Measurements from ENCODE around the gene TNXB.
"Not testable (repeated sequence)": the region's sequence is repeated elsewhere in the genome, so short reads cannot be mapped to it uniquely, and the experiment has no call there.

The TNXB gene

DNA sequence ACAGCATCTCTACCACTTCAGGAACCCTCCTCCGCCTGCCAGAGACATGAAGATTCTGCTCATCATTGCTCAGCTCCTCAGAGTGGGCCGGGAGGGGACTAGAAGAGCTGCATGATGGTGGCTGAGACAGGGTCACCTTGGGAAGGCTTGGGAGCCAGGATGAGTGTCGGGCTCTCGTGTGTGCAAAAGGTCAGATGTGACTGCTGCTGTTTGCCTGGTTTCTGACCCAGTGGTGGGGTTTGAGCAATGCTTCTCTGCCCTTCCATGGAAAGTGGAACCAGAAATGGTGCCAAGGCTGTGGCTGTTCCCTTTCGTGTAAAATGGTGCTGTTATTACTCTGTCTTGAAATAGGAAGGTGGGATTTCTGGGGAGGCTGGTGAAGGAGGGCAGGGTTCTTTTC, 95.4 kb downstream of the TNXB start:
- H3K9me2 ChIP-seq (replicated peaks; ENCODE audit: low read depth, low read length); H3K9ac ChIP-seq (ENCODE audit: low read depth, low read length, poor library complexity, severe bottlenecking); H3F3A ChIP-seq (ENCODE audit: low read depth); H3K79me2 ChIP-seq (ENCODE audit: insufficient read depth, low read length); H3K4me2 ChIP-seq (ENCODE audit: low read depth, low read length, poor library complexity, severe bottlenecking); H3K9me3 ChIP-seq (ENCODE audit: insufficient read depth, low read depth, low read length); H2AFZ ChIP-seq (ENCODE audit: low read length); H4K20me1 ChIP-seq (ENCODE audit: insufficient read depth, low read length, poor library complexity, severe bottlenecking); H3K4me3 ChIP-seq (ENCODE audit: low read length, poor library complexity, severe bottlenecking); H3K36me3 ChIP-seq (ENCODE audit: insufficient read depth, low read length); H3K27me3 ChIP-seq (ENCODE audit: insufficient read depth, low read length, poor library complexity, severe bottlenecking); H3K4me1 ChIP-seq (ENCODE audit: insufficient read depth, low read length, poor library complexity, severe bottlenecking): not testable (repeated sequence)

DNA sequence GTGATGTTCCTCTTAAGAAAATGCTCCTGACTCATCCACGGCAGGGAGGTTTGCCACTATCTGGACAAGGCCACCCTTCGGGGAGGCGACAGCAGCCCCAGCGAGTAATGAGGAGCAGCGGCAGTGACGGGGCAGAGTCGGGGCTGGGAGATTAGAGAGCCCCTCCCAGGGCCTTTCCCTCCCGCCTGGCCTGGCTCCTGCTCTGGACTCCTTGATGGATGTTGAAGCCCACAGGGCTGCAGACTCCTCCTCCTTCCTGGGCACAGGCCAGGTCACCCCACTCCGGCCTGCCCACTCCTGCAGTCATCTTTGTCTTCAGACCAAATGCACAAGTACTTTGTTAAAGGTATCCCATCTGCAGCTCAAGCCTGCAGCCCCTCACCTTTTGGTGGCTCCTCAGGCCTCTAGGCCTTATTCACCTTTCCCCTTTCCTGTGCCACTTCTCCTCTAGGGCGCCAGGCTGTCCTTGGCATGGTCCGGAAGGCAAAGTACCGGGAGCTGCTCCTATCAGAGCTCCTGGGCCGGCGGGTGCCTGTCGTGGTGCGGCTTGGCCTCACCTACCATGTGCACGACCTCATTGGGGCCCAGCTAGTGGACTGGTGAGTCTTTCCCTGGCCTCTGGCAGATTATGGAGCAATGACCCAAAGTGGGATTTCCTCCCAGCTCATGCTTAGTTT, 96.1 kb downstream of the TNXB start:
- not testable (repeated sequence) for H3K4me2 ChIP-seq (ENCODE audit: low read depth, low read length, poor library complexity, severe bottlenecking); H3K9me2 ChIP-seq (replicated peaks; ENCODE audit: low read depth, low read length); H4K20me1 ChIP-seq (ENCODE audit: insufficient read depth, low read length, poor library complexity, severe bottlenecking); H3K9ac ChIP-seq (ENCODE audit: low read depth, low read length, poor library complexity, severe bottlenecking); H3K36me3 ChIP-seq (ENCODE audit: insufficient read depth, low read length); H3K27me3 ChIP-seq (ENCODE audit: insufficient read depth, low read length, poor library complexity, severe bottlenecking); H3K4me1 ChIP-seq (ENCODE audit: insufficient read depth, low read length, poor library complexity, severe bottlenecking); H3K79me2 ChIP-seq (ENCODE audit: insufficient read depth, low read length); H2AFZ ChIP-seq (ENCODE audit: low read length); H3K4me3 ChIP-seq (ENCODE audit: low read length, poor library complexity, severe bottlenecking); H3F3A ChIP-seq (ENCODE audit: low read depth); H3K9me3 ChIP-seq (ENCODE audit: insufficient read depth, low read depth, low read length)

- not testable (repeated sequence) for H3K9ac ChIP-seq (ENCODE audit: low read depth, low read length, poor library complexity, severe bottlenecking); H3F3A ChIP-seq (ENCODE audit: low read depth); H3K27me3 ChIP-seq (ENCODE audit: insufficient read depth, low read length, poor library complexity, severe bottlenecking); H3K4me2 ChIP-seq (ENCODE audit: low read depth, low read length, poor library complexity, severe bottlenecking); H3K36me3 ChIP-seq (ENCODE audit: insufficient read depth, low read length); H3K9me2 ChIP-seq (replicated peaks; ENCODE audit: low read depth, low read length); H4K20me1 ChIP-seq (ENCODE audit: insufficient read depth, low read length, poor library complexity, severe bottlenecking); H3K9me3 ChIP-seq (ENCODE audit: insufficient read depth, low read depth, low read length); H3K4me3 ChIP-seq (ENCODE audit: low read length, poor library complexity, severe bottlenecking); H3K79me2 ChIP-seq (ENCODE audit: insufficient read depth, low read length); H3K4me1 ChIP-seq (ENCODE audit: insufficient read depth, low read length, poor library complexity, severe bottlenecking); H2AFZ ChIP-seq (ENCODE audit: low read length)
Observed at GRCh38 chr6:32010856-32011530, 98.1 kb downstream of the TNXB start.

- H3K4me3 ChIP-seq (ENCODE audit: low read length, poor library complexity, severe bottlenecking); H2AFZ ChIP-seq (ENCODE audit: low read length); H3K9me3 ChIP-seq (ENCODE audit: insufficient read depth, low read depth, low read length); H3K36me3 ChIP-seq (ENCODE audit: insufficient read depth, low read length); H3K79me2 ChIP-seq (ENCODE audit: insufficient read depth, low read length); H3K4me2 ChIP-seq (ENCODE audit: low read depth, low read length, poor library complexity, severe bottlenecking); H3F3A ChIP-seq (ENCODE audit: low read depth); H3K27me3 ChIP-seq (ENCODE audit: insufficient read depth, low read length, poor library complexity, severe bottlenecking); H3K4me1 ChIP-seq (ENCODE audit: insufficient read depth, low read length, poor library complexity, severe bottlenecking); H3K9me2 ChIP-seq (replicated peaks; ENCODE audit: low read depth, low read length); H4K20me1 ChIP-seq (ENCODE audit: insufficient read depth, low read length, poor library complexity, severe bottlenecking); H3K9ac ChIP-seq (ENCODE audit: low read depth, low read length, poor library complexity, severe bottlenecking): not testable (repeated sequence)
Observed at GRCh38 chr6:32009537-32009936, 99.6 kb downstream of the TNXB start.

DNA sequence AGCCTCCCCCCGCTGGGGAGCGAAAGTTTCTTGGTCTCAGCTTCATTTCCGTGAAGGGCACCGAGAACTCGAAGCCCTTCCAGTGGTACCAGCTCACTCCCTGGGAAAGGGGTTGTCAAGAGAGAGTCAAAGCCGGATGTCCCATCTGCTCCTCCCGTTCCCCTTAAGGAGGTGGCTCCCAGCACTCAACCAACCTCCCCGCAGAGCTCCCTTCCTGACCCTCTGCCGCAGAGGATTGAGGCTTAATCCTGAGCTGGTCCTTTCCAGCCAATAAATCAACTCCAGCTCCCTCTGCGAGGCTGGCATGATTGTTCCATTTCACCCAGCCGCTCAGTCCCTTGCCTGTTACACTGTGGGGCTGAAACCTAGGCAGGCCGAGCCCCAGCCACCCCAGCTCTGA, 100.5 kb downstream of the TNXB start:
- H4K20me1 ChIP-seq (ENCODE audit: insufficient read depth, low read length, poor library complexity, severe bottlenecking); H3K36me3 ChIP-seq (ENCODE audit: insufficient read depth, low read length); H3K9me3 ChIP-seq (ENCODE audit: insufficient read depth, low read depth, low read length); H3K4me3 ChIP-seq (ENCODE audit: low read length, poor library complexity, severe bottlenecking); H3K79me2 ChIP-seq (ENCODE audit: insufficient read depth, low read length); H3K9ac ChIP-seq (ENCODE audit: low read depth, low read length, poor library complexity, severe bottlenecking); H3K27me3 ChIP-seq (ENCODE audit: insufficient read depth, low read length, poor library complexity, severe bottlenecking); H2AFZ ChIP-seq (ENCODE audit: low read length); H3F3A ChIP-seq (ENCODE audit: low read depth); H3K4me1 ChIP-seq (ENCODE audit: insufficient read depth, low read length, poor library complexity, severe bottlenecking); H3K4me2 ChIP-seq (ENCODE audit: low read depth, low read length, poor library complexity, severe bottlenecking); H3K9me2 ChIP-seq (replicated peaks; ENCODE audit: low read depth, low read length): not testable (repeated sequence)

DNA sequence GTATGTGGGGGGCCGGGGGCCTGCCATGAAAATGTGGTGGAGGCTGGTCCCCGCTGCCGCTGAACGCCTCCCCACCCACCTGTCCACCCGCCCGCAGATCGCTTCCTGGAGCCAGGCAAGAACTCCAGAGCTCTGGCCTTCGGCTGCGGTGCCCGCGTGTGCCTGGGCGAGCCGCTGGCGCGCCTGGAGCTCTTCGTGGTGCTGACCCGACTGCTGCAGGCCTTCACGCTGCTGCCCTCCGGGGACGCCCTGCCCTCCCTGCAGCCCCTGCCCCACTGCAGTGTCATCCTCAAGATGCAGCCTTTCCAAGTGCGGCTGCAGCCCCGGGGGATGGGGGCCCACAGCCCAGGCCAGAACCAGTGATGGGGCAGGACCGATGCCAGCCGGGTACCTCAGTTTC, 101.1 kb downstream of the TNXB start:
- H4K20me1 ChIP-seq (ENCODE audit: insufficient read depth, low read length, poor library complexity, severe bottlenecking); H3K4me1 ChIP-seq (ENCODE audit: insufficient read depth, low read length, poor library complexity, severe bottlenecking); H3K36me3 ChIP-seq (ENCODE audit: insufficient read depth, low read length); H3K9ac ChIP-seq (ENCODE audit: low read depth, low read length, poor library complexity, severe bottlenecking); H3K79me2 ChIP-seq (ENCODE audit: insufficient read depth, low read length); H2AFZ ChIP-seq (ENCODE audit: low read length); H3F3A ChIP-seq (ENCODE audit: low read depth); H3K4me3 ChIP-seq (ENCODE audit: low read length, poor library complexity, severe bottlenecking); H3K27me3 ChIP-seq (ENCODE audit: insufficient read depth, low read length, poor library complexity, severe bottlenecking); H3K9me2 ChIP-seq (replicated peaks; ENCODE audit: low read depth, low read length); H3K9me3 ChIP-seq (ENCODE audit: insufficient read depth, low read depth, low read length); H3K4me2 ChIP-seq (ENCODE audit: low read depth, low read length, poor library complexity, severe bottlenecking): not testable (repeated sequence)

DNA sequence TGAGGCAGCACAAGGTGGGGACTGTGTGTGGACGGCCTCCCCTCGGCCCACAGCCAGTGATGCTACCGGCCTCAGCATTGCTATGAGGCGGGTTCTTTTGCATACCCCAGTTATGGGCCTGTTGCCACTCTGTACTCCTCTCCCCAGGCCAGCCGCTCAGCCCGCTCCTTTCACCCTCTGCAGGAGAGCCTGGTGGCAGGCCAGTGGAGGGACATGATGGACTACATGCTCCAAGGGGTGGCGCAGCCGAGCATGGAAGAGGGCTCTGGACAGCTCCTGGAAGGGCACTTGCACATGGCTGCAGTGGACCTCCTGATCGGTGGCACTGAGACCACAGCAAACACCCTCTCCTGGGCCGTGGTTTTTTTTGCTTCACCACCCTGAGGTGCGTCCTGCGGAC, 102.1 kb downstream of the TNXB start:
- not testable (repeated sequence) for H3K4me3 ChIP-seq (ENCODE audit: low read length, poor library complexity, severe bottlenecking); H3F3A ChIP-seq (ENCODE audit: low read depth); H3K4me1 ChIP-seq (ENCODE audit: insufficient read depth, low read length, poor library complexity, severe bottlenecking); H3K36me3 ChIP-seq (ENCODE audit: insufficient read depth, low read length); H3K4me2 ChIP-seq (ENCODE audit: low read depth, low read length, poor library complexity, severe bottlenecking); H3K9me3 ChIP-seq (ENCODE audit: insufficient read depth, low read depth, low read length); H2AFZ ChIP-seq (ENCODE audit: low read length); H3K27me3 ChIP-seq (ENCODE audit: insufficient read depth, low read length, poor library complexity, severe bottlenecking); H3K9me2 ChIP-seq (replicated peaks; ENCODE audit: low read depth, low read length); H3K9ac ChIP-seq (ENCODE audit: low read depth, low read length, poor library complexity, severe bottlenecking); H4K20me1 ChIP-seq (ENCODE audit: insufficient read depth, low read length, poor library complexity, severe bottlenecking); H3K79me2 ChIP-seq (ENCODE audit: insufficient read depth, low read length)
